H1 (cell line): ENCODE data around the gene COL4A3. TPM values are rescaled to one million over a fixed set of nuclear protein-coding genes. Genes with fewer than 3 reads are reported as not detected.

Experiments used
- CTCF ChIA-PET: fragments of 300-600 bp; sonication (Branson Sonifier 250); formaldehyde crosslinking; loops from one replicate; lab custom pipeline; 2021; ENCODE audit not compliant: partially characterized antibody; lab: Charles Lee
- POLR2A ChIA-PET: fragments of 300-600 bp; sonication (Branson Sonifier 250); formaldehyde crosslinking; loops from one replicate; lab custom pipeline; 2021; ENCODE audit warnings: inconsistent platforms; ENCODE audit not compliant: partially characterized antibody; lab: Charles Lee
- DNase-seq, 2 experiments: peaks; one replicate each; pipeline versions ENCODE4 v3.0.0 to v3.0.0-alpha.2; 2010 to 2022; ENCODE audit warnings: low spot score in 2 of 2, low read depth in 1 of 2, mixed read lengths in 1 of 2
- FAIRE-seq: peaks from 2 replicates; lab custom pipeline; 2011; peaks lifted over from hg19 to GRCh38; lab: Jason Lieb, UNC
- H2AFZ ChIP-seq: 2 replicates; pipeline ENCODE4 v1.8.1; 2012; ENCODE audit warnings: low read length, inconsistent platforms
- H2AK5ac ChIP-seq: 2 replicates; pipeline ENCODE4 v1.6.1; 2013; ENCODE audit warnings: low read depth, low read length
- H2BK120ac ChIP-seq: replicated peaks from 2 replicates; pipeline ENCODE3; 2013; ENCODE audit warnings: low read depth, low read length, inconsistent platforms
- H2BK12ac ChIP-seq: 2 replicates; pipeline ENCODE4 v1.6.1; 2013; ENCODE audit warnings: low read depth, low read length
- H2BK15ac ChIP-seq: 2 replicates; pipeline ENCODE4 v1.6.1; 2013; ENCODE audit warnings: low read length
- H2BK20ac ChIP-seq: 2 replicates; pipeline ENCODE4 v1.6.1; 2013; ENCODE audit warnings: low read length
- H2BK5ac ChIP-seq: 2 replicates; pipeline ENCODE4 v1.6.1; 2013; ENCODE audit warnings: low read depth, low read length
- H3K14ac ChIP-seq: 2 replicates; pipeline ENCODE4 v1.6.1; 2013; ENCODE audit warnings: inconsistent platforms; ENCODE audit not compliant: insufficient read length
- H3K18ac ChIP-seq: 2 replicates; pipeline ENCODE4 v1.6.1; 2013; ENCODE audit warnings: low read length; ENCODE audit errors: extremely low read depth
- H3K23ac ChIP-seq: 2 replicates; pipeline ENCODE4 v1.6.1; 2013; ENCODE audit warnings: inconsistent platforms; ENCODE audit not compliant: insufficient read length
- H3K23me2 ChIP-seq: 2 replicates; pipeline ENCODE4 v1.6.1; 2013; ENCODE audit warnings: low read depth, low read length
- H3K27ac ChIP-seq: 2 replicates; pipeline ENCODE4 v1.6.1; 2011; ENCODE audit warnings: low read depth, low read length, inconsistent platforms
- H3K27me3 ChIP-seq, 4 experiments: replicated peaks in 1 of 4; 1 replicate in 1 of 4; 2 replicates in 3 of 4; pipeline versions ENCODE4 v1.6.1 to v1.8.1; 2011 to 2013; ENCODE audit warnings: low read length in 3 of 4, mild to moderate bottlenecking in 3 of 4, inconsistent platforms in 2 of 4, mixed read lengths in 2 of 4, moderate library complexity in 1 of 4; ENCODE audit not compliant: control insufficient read depth in 3 of 4, insufficient read depth in 3 of 4; ENCODE audit errors: extremely low read depth in 1 of 4
- H3K36me3 ChIP-seq, 4 experiments: 2 replicates each; pipeline versions ENCODE4 v1.6.1 to v1.8.1; 2011 to 2013; ENCODE audit warnings: mild to moderate bottlenecking in 4 of 4, low read length in 3 of 4, moderate library complexity in 2 of 4, control low read depth in 1 of 4, inconsistent platforms in 1 of 4; ENCODE audit not compliant: insufficient read depth in 4 of 4, control insufficient read depth in 2 of 4
- H3K4ac ChIP-seq: replicated peaks from 2 replicates; pipeline ENCODE3; 2013; ENCODE audit warnings: low read length, low read depth, mixed read lengths, inconsistent platforms; ENCODE audit not compliant: insufficient read length
- H3K4me1 ChIP-seq, 4 experiments: replicated peaks in 1 of 4; 1 replicate in 1 of 4; 2 replicates in 3 of 4; pipeline versions ENCODE4 v1.6.1 to v1.8.1; 2011 to 2013; ENCODE audit warnings: low read length in 3 of 4, inconsistent platforms in 2 of 4, mixed read lengths in 1 of 4; ENCODE audit not compliant: insufficient read depth in 4 of 4, control insufficient read depth in 3 of 4
- H3K4me2 ChIP-seq, 2 experiments: 2 replicates each; pipeline versions ENCODE4 v1.6.1 to v1.8.1; 2011 to 2013; ENCODE audit warnings: low read depth in 2 of 2, low read length in 2 of 2, control low read depth in 1 of 2, inconsistent platforms in 1 of 2, mild to moderate bottlenecking in 1 of 2; ENCODE audit not compliant: insufficient read depth in 1 of 2
- H3K4me3 ChIP-seq, 4 experiments: fragments of 200-600, 300-600 bp in 1 of 4; sonication (generic), shearing (Covaris generic), sonication (Bioruptor Twin) in 1 of 4; 2 replicates each; pipeline versions ENCODE4 v1.5.1 to v1.8.1; 2011 to 2016; ENCODE audit warnings: low read length in 4 of 4, low read depth in 3 of 4, control low read depth in 2 of 4, inconsistent platforms in 2 of 4, mild to moderate bottlenecking in 2 of 4, mixed read lengths in 1 of 4, moderate library complexity in 1 of 4; ENCODE audit not compliant: insufficient read depth in 2 of 4; ENCODE audit errors: extremely low read depth in 1 of 4
- H3K56ac ChIP-seq: replicated peaks from 2 replicates; pipeline ENCODE3; 2013; ENCODE audit warnings: low read depth, mild to moderate bottlenecking, mixed read lengths, low read length, inconsistent platforms; ENCODE audit not compliant: insufficient read length
- H3K79me1 ChIP-seq: 2 replicates; pipeline ENCODE4 v1.6.1; 2013; ENCODE audit warnings: low read depth, low read length, control low read depth
- H3K79me2 ChIP-seq, 2 experiments: 2 replicates each; pipeline versions ENCODE4 v1.6.1 to v1.8.1; 2012 to 2013; ENCODE audit warnings: low read length in 2 of 2, mild to moderate bottlenecking in 2 of 2, inconsistent platforms in 1 of 2; ENCODE audit not compliant: insufficient read depth in 2 of 2, control insufficient read depth in 1 of 2
- H3K9ac ChIP-seq, 4 experiments: replicated peaks in 1 of 4; 1 replicate in 1 of 4; 2 replicates in 3 of 4; pipeline versions ENCODE4 v1.6.1 to v1.8.1; 2011 to 2013; ENCODE audit warnings: low read depth in 3 of 4, low read length in 3 of 4, control low read depth in 2 of 4, mild to moderate bottlenecking in 2 of 4, moderate library complexity in 2 of 4, inconsistent platforms in 1 of 4; ENCODE audit errors: extremely low read depth in 1 of 4
- H3K9me3 ChIP-seq, 2 experiments: 2 replicates each; pipeline versions ENCODE4 v1.6.1 to v1.8.1; 2012 to 2013; ENCODE audit warnings: mild to moderate bottlenecking in 2 of 2, moderate library complexity in 2 of 2, control low read depth in 1 of 2, inconsistent platforms in 1 of 2, low read depth in 1 of 2, low read length in 1 of 2, mixed read lengths in 1 of 2; ENCODE audit not compliant: insufficient read depth in 2 of 2
- H4K20me1 ChIP-seq, 2 experiments: replicated peaks in 1 of 2; 2 replicates each; pipeline versions ENCODE3 to v1.8.1; 2011 to 2013; ENCODE audit warnings: inconsistent platforms in 2 of 2, low read length in 2 of 2, mild to moderate bottlenecking in 1 of 2; ENCODE audit not compliant: insufficient read depth in 2 of 2, control insufficient read depth in 1 of 2
- H4K5ac ChIP-seq: 2 replicates; pipeline ENCODE4 v1.6.1; 2013; ENCODE audit warnings: low read length, low read depth, mixed read lengths, inconsistent platforms; ENCODE audit not compliant: insufficient read length
- H4K8ac ChIP-seq: 2 replicates; pipeline ENCODE4 v1.8.0; 2013; ENCODE audit warnings: mild to moderate bottlenecking, moderate library complexity, low read length, inconsistent platforms; ENCODE audit not compliant: insufficient read depth; ENCODE audit errors: extremely low read depth
- H4K91ac ChIP-seq: replicated peaks from 2 replicates; pipeline ENCODE3; 2013; ENCODE audit warnings: low read length, mixed read lengths, inconsistent platforms; ENCODE audit not compliant: insufficient read length
- BRCA1 ChIP-seq: IDR thresholded peaks from 2 replicates; pipeline ENCODE4 v1.6.1; 2012; ENCODE audit warnings: low read depth, low read length, improper control_type of control experiment
- CBX5 ChIP-seq: fragments of 300-800, 300-1000 bp; sonication (generic); IDR thresholded peaks from 2 replicates; pipeline ENCODE4 v1.7.1; 2016; ENCODE audit warnings: antibody characterized with exemption, low read length, low read depth
- CHD2 ChIP-seq: IDR thresholded peaks from 2 replicates; pipeline ENCODE4 v1.6.1; 2012; ENCODE audit warnings: low read length, improper control_type of control experiment
- CTBP2 ChIP-seq: IDR thresholded peaks from 2 replicates; pipeline ENCODE4 v1.7.0; 2011; ENCODE audit warnings: borderline replicate concordance, mild to moderate bottlenecking, moderate library complexity, mixed read lengths, low read length; ENCODE audit not compliant: insufficient read depth, insufficient read length
- EZH2 ChIP-seq: fragments of 200-600 bp; sonication (generic); IDR thresholded peaks from 2 replicates; pipeline ENCODE4 v1.7.1; 2012; ENCODE audit warnings: low read depth, mild to moderate bottlenecking, moderate library complexity, low read length, inconsistent platforms; ENCODE audit not compliant: severe bottlenecking
- HDAC2 ChIP-seq, 2 experiments: fragments of 300-600 bp in 1 of 2; sonication (generic) in 1 of 2; IDR thresholded peaks; 2 replicates each; pipeline ENCODE4 v1.6.1; 2011 to 2012; ENCODE audit warnings: low read depth in 2 of 2, low read length in 2 of 2, mild to moderate bottlenecking in 2 of 2, moderate library complexity in 2 of 2, borderline replicate concordance in 1 of 2, inconsistent platforms in 1 of 2
- MAFK ChIP-seq: IDR thresholded peaks from 2 replicates; pipeline ENCODE4 v1.6.1; 2012; ENCODE audit warnings: low read depth, mild to moderate bottlenecking, improper control_type of control experiment, low read length
- POU5F1 ChIP-seq: IDR thresholded peaks from 2 replicates; pipeline ENCODE4 v1.6.1; 2011; ENCODE audit warnings: low read depth, mild to moderate bottlenecking, low read length, moderate library complexity
- SIN3A ChIP-seq, 2 experiments: IDR thresholded peaks in 1 of 2; conservative IDR thresholded peaks in 1 of 2; 2 replicates each; pipeline ENCODE4 v1.6.1; 2011 to 2012; ENCODE audit warnings: low read length in 2 of 2, improper control_type of control experiment in 1 of 2, low read depth in 1 of 2, mild to moderate bottlenecking in 1 of 2
- SIRT6 ChIP-seq: IDR thresholded peaks from one replicate; pipeline ENCODE4 v1.7.1; 2012; ENCODE audit warnings: low read length, inconsistent platforms
- whole genome bisulfite sequencing, 2 experiments: shearing (Covaris generic) in 1 of 2; methylation state at CpG; one replicate each; pipeline versions ENCODE4 v1.1.6 to v1.1.7; 2013 to 2015; ENCODE audit warnings: low lambda C conversion rate in 2 of 2, mixed read lengths in 2 of 2, inconsistent platforms in 1 of 2, low coverage in 1 of 2, missing lambda C conversion rate in 1 of 2; ENCODE audit not compliant: insufficient replicate concordance in 2 of 2, insufficient coverage in 1 of 2, insufficient read length in 1 of 2; ENCODE audit errors: extremely low coverage in 1 of 2, missing lambda C conversion rate in 1 of 2; 5-methylcytosine and 5-hydroxymethylcytosine counted together
- polyA plus RNA-seq, 7 experiments: library from polyadenylated mRNA; depleted of rRNA in 3 of 7; stranded (reverse) in 5 of 7; unstranded in 2 of 7; fragments of >200 nt in 5 of 7; fragments of 200-250 nt in 2 of 7; gene quantifications; 1 replicate in 5 of 7; 2 replicates in 1 of 7; 4 replicates in 1 of 7; pipeline versions ENCODE4 v1.2.1 to v1.2.3, GENCODE V29; 2011 to 2013; ENCODE audit warnings: missing spikeins in 2 of 7, mixed read lengths in 2 of 7
- total RNA-seq: library from RNA; stranded (reverse); fragmentation: NEBNext Ultra II Directional; extraction: Animal tissue kit (Norgen Biotek cat#: 25700); gene quantifications from 2 replicates; pipeline ENCODE4 v1.2.1, GENCODE V29; 2021

The COL4A3 gene
- total and polyA plus RNA-seq, 2 of the 8 experiments (the other 6 are each of a cell fraction or from before 2014, with no cell fraction given): 0.12 to 0.17 TPM

GRCh38 chr2:227339098-227339599 lies 174.7 kb downstream of the COL4A3 start:
- no peak for DNase-seq
- Histone ChIP-seq H3K27me3 (no peaks in the 10 kb centered on the region), H3K79me2 (no peaks in the 10 kb centered on the region), H2AK5ac (no peak overlapping the region), H4K5ac (no peak overlapping the region), H4K91ac (no peak overlapping the region), H2BK5ac (no peak overlapping the region), H3K4me3 (no peak overlapping the region), H3K36me3 (peaks cover 6 to 43% (median 8%) of the 10 kb centered on the region in 4 experiments; a peak in 6 of 8 replicates), H3K4me1 (no peaks in the 10 kb centered on the region), H3K23me2 (no peaks in the 10 kb centered on the region), H2BK120ac (no peak overlapping the region), H3K23ac (no peak overlapping the region), H4K8ac (no peak overlapping the region), H3K14ac (no peak overlapping the region), H3K4me2 (no peak overlapping the region), H2BK12ac (no peak overlapping the region), H4K20me1 (peaks cover 0 to 3% of the 10 kb centered on the region in 2 experiments), H2BK20ac (no peak overlapping the region), H3K18ac (no peak overlapping the region), H3K4ac (no peak overlapping the region), H3K79me1 (no peaks in the 10 kb centered on the region), H2AFZ (no peak overlapping the region), H2BK15ac (no peak overlapping the region), H3K56ac (no peak overlapping the region), H3K9me3 (no peaks in the 10 kb centered on the region), H3K9ac (no peak overlapping the region), H3K27ac (no peak overlapping the region)
- WGBS, 2 experiments: 97% methylated on average over 2 of the region's 2 CpGs; no CpG with 5 or more reads in 1 of the 2 experiments
- ChIA-PET POLR2A (no interaction called here), CTCF (interaction anchor here (0.7 to 0.8 kb wide), 2 partner anchors 44 to 102 kb away, joined by 3 to 4 read pairs; no protein-coding TSS in a partner anchor)
- FAIRE-seq: no peak
- TF ChIP-seq MAFK: no peak
- no peak for TF ChIP-seq EZH2
- TF ChIP-seq CHD2: no peak
- TF ChIP-seq CBX5: no peak
- TF ChIP-seq POU5F1: no peak
- TF ChIP-seq SIRT6: no peak
- no peak for TF ChIP-seq HDAC2 (IDR thresholded peaks at IDR 0.05; ENCODE audit: borderline replicate concordance in 1 of 2, low read depth in 2 of 2, low read length in 2 of 2)
- TF ChIP-seq CTBP2: no peak
- no peak for TF ChIP-seq SIN3A (conservative IDR thresholded peaks at IDR 0.05 in 1 of 2, IDR thresholded peaks at IDR 0.05 in 1 of 2; ENCODE audit: low read depth in 1 of 2, low read length in 2 of 2)
- no peak for TF ChIP-seq BRCA1
